Measurements from ENCODE around the gene NKX6-2. TPM values are rescaled to one million over a fixed set of nuclear protein-coding genes. Genes with fewer than 3 reads are reported as not detected.

The NKX6-2 gene
- total RNA-seq, 1 donor, result not detected

DNA sequence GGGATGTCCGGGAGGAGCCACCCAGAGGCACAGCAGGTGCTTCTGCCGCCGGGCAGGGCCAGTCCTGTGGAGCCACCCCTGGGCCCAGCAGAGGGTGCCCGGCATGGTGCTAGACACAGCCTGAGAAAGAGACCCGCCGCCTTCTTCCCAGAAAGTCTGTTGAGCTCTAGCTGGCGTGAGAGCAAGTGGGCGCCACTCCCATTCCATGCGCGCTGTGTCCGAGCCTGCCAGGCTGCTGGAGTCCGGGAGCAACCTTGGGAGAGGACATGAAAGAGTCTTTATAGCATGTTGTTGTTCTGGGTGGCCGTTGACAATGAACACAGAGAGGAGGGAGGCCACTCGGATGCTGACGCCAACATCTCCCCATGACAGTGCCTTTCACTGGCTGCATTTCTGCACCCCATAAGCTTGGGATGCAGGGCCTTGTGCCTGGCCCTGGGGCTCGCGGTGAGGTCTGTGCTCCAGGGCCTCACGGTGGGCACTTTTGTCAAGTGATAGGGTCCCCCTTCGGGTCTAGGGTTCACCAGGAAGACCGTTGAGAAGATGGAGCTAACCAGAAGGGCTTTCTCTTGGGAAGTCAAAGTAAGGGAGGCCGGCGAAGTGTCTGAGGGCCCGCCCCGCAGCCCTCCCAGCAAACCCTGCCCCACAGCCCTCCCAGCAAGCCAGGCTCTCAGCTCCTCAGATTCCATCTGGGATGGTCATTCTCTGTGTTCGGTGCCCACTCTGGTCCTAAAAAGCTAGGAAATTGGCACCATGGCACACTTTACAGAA lies 47.3 kb downstream of the NKX6-2 start:
- no peak overlapping the region for H2AFZ ChIP-seq (ENCODE audit: low read length)
- H3K79me2 ChIP-seq (ENCODE audit: insufficient read depth, low read length), result no peaks in the 10 kb centered on the region
- H3K27ac ChIP-seq (ENCODE audit: low read depth, low read length), result no peak overlapping the region
- no peak overlapping the region for H3K4me2 ChIP-seq (ENCODE audit: insufficient read depth, low read length)
- H3K9me3 ChIP-seq (ENCODE audit: low read depth, low read length), result no peaks in the 10 kb centered on the region
- DNase-seq (ENCODE audit: insufficient read length, low spot score, missing footprints), result no peak
- no peak overlapping the region for H3K4me3 ChIP-seq (ENCODE audit: insufficient read depth, low read length)
- no peaks in the 10 kb centered on the region for H3K27me3 ChIP-seq (ENCODE audit: insufficient read depth, low read length)
- peaks cover 2% of the 10 kb centered on the region for H3K4me1 ChIP-seq (ENCODE audit: insufficient read depth, low read length)
- TF ChIP-seq, protein P1, sequence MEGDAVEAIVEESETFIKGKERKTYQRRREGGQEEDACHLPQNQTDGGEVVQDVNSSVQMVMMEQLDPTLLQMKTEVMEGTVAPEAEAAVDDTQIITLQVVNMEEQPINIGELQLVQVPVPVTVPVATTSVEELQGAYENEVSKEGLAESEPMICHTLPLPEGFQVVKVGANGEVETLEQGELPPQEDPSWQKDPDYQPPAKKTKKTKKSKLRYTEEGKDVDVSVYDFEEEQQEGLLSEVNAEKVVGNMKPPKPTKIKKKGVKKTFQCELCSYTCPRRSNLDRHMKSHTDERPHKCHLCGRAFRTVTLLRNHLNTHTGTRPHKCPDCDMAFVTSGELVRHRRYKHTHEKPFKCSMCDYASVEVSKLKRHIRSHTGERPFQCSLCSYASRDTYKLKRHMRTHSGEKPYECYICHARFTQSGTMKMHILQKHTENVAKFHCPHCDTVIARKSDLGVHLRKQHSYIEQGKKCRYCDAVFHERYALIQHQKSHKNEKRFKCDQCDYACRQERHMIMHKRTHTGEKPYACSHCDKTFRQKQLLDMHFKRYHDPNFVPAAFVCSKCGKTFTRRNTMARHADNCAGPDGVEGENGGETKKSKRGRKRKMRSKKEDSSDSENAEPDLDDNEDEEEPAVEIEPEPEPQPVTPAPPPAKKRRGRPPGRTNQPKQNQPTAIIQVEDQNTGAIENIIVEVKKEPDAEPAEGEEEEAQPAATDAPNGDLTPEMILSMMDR (IDR thresholded peaks at IDR 0.05; ENCODE audit: extremely low read depth, low read depth, low read length), result no peak
- H3K36me3 ChIP-seq (ENCODE audit: insufficient read depth, low read length), result no peaks in the 10 kb centered on the region
- no peaks in the 10 kb centered on the region for H4K20me1 ChIP-seq (ENCODE audit: insufficient read depth, low read length)

DNA sequence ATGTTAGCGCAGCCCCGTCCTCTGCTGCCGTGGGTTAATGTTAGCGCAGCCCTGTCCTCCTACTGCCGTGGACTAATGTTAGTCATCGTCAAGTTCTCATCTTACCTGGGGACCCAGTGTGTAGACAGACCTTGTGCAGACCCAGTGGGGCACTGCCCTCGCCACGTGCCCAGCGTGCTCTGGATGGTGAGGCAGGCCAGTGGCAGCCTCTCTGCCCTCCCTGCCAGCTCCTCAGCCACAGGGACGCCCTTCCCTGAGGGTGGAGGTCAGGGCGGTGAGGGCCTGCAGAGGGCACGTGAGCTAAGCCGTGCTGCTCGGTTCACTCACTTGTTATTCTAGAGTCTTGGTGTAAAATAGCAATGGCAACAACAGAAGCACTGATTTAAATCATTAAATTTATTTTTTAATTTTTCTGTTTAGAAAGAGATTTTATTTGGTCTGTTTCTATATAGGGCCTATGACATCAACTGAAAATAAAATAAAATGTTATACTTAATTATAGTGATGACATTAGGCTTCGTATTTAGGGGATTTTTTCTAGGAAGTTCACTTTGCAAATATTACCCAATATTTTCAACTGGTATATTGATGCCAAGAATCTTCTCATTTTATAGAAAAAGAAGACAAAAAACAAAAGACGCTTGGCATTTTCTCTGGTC lies 48.4 kb downstream of the NKX6-2 start:
- no peaks in the 10 kb centered on the region for H3K9me3 ChIP-seq (ENCODE audit: low read depth, low read length)
- H3K79me2 ChIP-seq (ENCODE audit: insufficient read depth, low read length), result no peaks in the 10 kb centered on the region
- H2AFZ ChIP-seq (ENCODE audit: low read length), result no peak overlapping the region
- H3K36me3 ChIP-seq (ENCODE audit: insufficient read depth, low read length), result no peaks in the 10 kb centered on the region
- H3K4me2 ChIP-seq (ENCODE audit: insufficient read depth, low read length), result no peak overlapping the region
- no peaks in the 10 kb centered on the region for H3K4me1 ChIP-seq (ENCODE audit: insufficient read depth, low read length)
- TF ChIP-seq, protein P1 (IDR thresholded peaks at IDR 0.05; ENCODE audit: extremely low read depth, low read depth, low read length), result no peak
- H4K20me1 ChIP-seq (ENCODE audit: insufficient read depth, low read length), result no peaks in the 10 kb centered on the region
- no peaks in the 10 kb centered on the region for H3K27me3 ChIP-seq (ENCODE audit: insufficient read depth, low read length)
- DNase-seq (ENCODE audit: insufficient read length, low spot score, missing footprints), result no peak
- H3K27ac ChIP-seq (ENCODE audit: low read depth, low read length), result no peak overlapping the region
- H3K4me3 ChIP-seq (ENCODE audit: insufficient read depth, low read length), result no peak overlapping the region

DNA sequence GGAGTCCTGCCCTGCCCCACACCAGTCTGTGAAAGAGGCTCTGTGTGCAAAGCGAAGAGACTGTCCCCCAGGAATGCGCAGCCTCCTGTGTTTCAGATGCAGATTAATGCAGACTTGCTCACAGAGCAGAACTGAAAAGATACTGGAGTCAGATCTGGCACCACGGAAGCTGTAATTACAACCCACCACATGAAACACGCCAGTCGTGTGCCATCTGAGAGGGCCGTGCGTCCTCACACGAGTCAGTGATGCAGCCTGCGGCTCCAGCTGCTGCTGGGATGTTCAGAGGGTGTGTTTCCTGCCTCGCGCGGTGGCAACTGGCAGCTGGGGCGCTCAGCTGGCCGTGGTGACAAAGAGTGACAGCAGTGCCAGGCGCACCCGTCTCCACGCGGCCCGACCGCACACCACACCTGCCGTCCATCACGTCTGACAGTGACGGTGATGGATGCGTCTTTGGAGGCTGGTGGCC lies 50.0 kb downstream of the NKX6-2 start:
- H3K4me3 ChIP-seq (ENCODE audit: insufficient read depth, low read length), result no peak overlapping the region
- no peaks in the 10 kb centered on the region for H3K79me2 ChIP-seq (ENCODE audit: insufficient read depth, low read length)
- no peak overlapping the region for H2AFZ ChIP-seq (ENCODE audit: low read length)
- no peaks in the 10 kb centered on the region for H3K27me3 ChIP-seq (ENCODE audit: insufficient read depth, low read length)
- no peaks in the 10 kb centered on the region for H3K4me1 ChIP-seq (ENCODE audit: insufficient read depth, low read length)
- no peaks in the 10 kb centered on the region for H3K36me3 ChIP-seq (ENCODE audit: insufficient read depth, low read length)
- TF ChIP-seq, protein P1 (IDR thresholded peaks at IDR 0.05; ENCODE audit: extremely low read depth, low read depth, low read length), result no peak
- H4K20me1 ChIP-seq (ENCODE audit: insufficient read depth, low read length), result no peaks in the 10 kb centered on the region
- no peak overlapping the region for H3K4me2 ChIP-seq (ENCODE audit: insufficient read depth, low read length)
- no peak overlapping the region for H3K27ac ChIP-seq (ENCODE audit: low read depth, low read length)
- DNase-seq (ENCODE audit: insufficient read length, low spot score, missing footprints), result no peak
- no peaks in the 10 kb centered on the region for H3K9me3 ChIP-seq (ENCODE audit: low read depth, low read length)

DNA sequence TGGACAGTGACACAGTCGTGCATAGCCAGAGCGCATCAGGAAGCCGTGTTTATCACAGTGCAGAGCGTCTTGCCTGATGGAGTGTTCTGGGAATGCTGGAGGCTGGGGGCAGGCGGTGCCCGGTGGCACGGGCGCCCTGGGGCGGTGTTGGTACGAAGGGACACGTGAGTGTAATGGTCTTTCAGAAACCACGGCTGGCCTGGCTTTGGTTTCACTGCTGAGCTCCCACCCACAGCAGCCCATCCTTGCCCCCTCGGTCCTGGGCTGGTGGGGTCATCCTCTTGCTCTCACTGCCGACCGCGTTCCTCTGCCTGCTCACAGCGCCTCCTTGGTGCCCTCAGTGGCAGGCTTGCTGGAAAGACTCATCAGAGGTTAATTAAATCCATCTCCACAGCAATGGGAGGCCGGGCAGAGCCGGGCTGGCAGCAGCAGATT lies 50.6 kb downstream of the NKX6-2 start:
- TF ChIP-seq, protein P1 (IDR thresholded peaks at IDR 0.05; ENCODE audit: extremely low read depth, low read depth, low read length), result no peak
- Histone ChIP-seq H3K4me1 (ENCODE audit: insufficient read depth, low read length) (no peaks in the 10 kb centered on the region), H3K79me2 (ENCODE audit: insufficient read depth, low read length) (no peaks in the 10 kb centered on the region), H3K27ac (ENCODE audit: low read depth, low read length) (no peak overlapping the region), H3K36me3 (ENCODE audit: insufficient read depth, low read length) (no peaks in the 10 kb centered on the region), H4K20me1 (ENCODE audit: insufficient read depth, low read length) (no peaks in the 10 kb centered on the region), H2AFZ (ENCODE audit: low read length) (no peak overlapping the region), H3K4me3 (ENCODE audit: insufficient read depth, low read length) (no peak overlapping the region), H3K27me3 (ENCODE audit: insufficient read depth, low read length) (no peaks in the 10 kb centered on the region), H3K9me3 (ENCODE audit: low read depth, low read length) (no peaks in the 10 kb centered on the region), H3K4me2 (ENCODE audit: insufficient read depth, low read length) (no peak overlapping the region)
- no peak for DNase-seq (ENCODE audit: insufficient read length, low spot score, missing footprints)
